Stimulated activated naive CD4-positive, alpha-beta T cell (primary cell): ENCODE data around the gene TRAPPC8.

ENCODE experiments used
- DNase-seq, 6 experiments: peaks; one replicate each; lab custom pipeline; 2025; lab: John Stamatoyannopoulos, UW

The TRAPPC8 gene

DNA sequence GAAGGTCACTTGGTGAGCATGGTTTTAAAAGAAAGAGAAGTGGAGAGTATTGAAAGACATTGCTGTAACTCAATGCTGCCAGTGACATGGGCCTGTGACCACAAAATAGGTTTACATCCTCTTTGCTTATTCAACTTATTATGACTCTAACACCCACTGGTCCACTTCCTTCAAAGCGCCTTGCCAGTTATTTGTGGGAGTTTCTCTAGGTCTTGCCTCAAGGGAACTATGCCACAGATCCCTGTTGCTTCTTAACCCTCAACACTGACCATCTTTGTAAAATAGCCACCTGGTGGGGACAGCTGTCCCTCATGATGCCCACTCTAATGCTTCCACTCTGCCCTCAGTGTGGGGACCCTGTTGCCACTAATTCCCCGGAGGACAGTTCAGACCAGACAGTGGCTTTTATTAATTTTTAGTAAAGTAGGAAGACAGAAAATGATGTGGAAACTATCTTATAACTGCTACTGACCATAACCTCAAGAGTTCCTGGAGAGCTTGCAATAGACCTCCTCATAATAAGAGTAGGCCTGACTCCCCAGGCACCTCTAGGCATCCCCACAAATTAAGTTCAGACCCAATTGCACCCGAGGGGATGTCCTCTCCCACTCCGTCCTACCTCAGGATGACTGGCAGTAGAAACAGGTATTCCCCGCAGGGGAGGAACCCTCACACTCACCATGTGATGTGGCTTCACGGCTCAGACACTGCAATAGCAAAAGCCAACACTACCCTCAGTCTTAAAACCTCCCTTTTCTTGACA, 150.9 kb downstream of the TRAPPC8 start:
- DNase-seq, result no peak

DNA sequence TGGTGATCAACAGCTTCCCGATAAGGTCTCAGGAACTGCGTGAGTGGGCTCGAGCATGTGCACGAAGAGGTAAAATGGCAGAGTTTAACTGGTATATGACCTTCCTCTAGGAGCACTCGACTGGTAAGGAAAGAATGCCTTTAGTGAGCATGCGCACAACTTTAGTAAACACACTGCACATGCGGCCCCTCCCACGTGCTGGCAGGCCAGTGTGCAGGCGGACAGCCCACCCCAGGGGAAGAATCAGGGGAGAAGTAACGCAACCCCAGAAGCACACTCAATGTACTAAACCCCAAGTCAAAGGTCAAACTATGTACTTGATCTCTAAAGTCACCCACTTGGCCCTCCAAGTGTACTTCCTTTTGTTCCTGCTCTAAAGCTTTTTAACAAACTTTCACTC, 153.5 kb downstream of the TRAPPC8 start:
- no peak for DNase-seq

DNA sequence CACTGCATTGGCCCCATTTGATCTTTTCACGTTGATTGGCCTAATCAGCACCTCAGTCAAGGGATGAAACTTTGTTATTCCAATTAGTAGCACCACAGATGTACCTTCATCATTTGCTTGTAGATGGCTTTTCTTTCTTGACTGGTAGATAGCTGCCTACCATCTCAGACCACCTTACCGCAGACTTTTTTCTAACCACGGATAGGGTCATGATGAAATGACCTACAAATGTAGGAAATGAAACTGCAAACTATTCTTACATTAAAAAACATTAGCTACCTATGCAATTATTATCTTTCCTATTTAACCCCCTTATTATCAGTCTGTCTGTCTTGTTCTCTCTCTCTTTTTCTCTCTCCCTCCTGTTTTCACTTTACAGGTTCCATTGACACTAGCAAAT, 159.9 kb downstream of the TRAPPC8 start:
- DNase-seq, result no peak
